Trophoblast cell (in vitro differentiated cells and primary cell): Measurements from ENCODE around the gene TACC3.

Experiments used
- DNase-seq, 2 donors: peaks; one replicate each; pipeline ENCODE4 v3.0.0-alpha.2; 2016
- H2AFZ ChIP-seq: 2 replicates; pipeline ENCODE4 v1.6.1; 2013; ENCODE audit warnings: low read length, moderate library complexity, mild to moderate bottlenecking; ENCODE audit not compliant: insufficient read depth, poor library complexity
- H2AK5ac ChIP-seq: 2 replicates; pipeline ENCODE4 v1.6.1; 2013; ENCODE audit warnings: mild to moderate bottlenecking, low read length
- H2BK120ac ChIP-seq: 2 replicates; pipeline ENCODE4 v1.6.1; 2013; ENCODE audit warnings: low read length, mild to moderate bottlenecking, moderate library complexity; ENCODE audit not compliant: insufficient read depth, poor library complexity
- H2BK12ac ChIP-seq: 2 replicates; pipeline ENCODE4 v1.6.1; 2013; ENCODE audit warnings: mild to moderate bottlenecking, low read length, moderate library complexity
- H2BK5ac ChIP-seq: 2 replicates; pipeline ENCODE4 v1.6.1; 2013; ENCODE audit warnings: low read length, low read depth, moderate library complexity, mild to moderate bottlenecking; ENCODE audit not compliant: poor library complexity
- H3K14ac ChIP-seq: 2 replicates; pipeline ENCODE4 v1.6.1; 2013; ENCODE audit warnings: mild to moderate bottlenecking, low read length
- H3K18ac ChIP-seq: 2 replicates; pipeline ENCODE4 v1.6.1; 2013; ENCODE audit warnings: mild to moderate bottlenecking, low read length
- H3K23ac ChIP-seq: 2 replicates; pipeline ENCODE4 v1.6.1; 2013; ENCODE audit warnings: low read length
- H3K27ac ChIP-seq: 2 replicates; pipeline ENCODE4 v1.5.1; 2013; ENCODE audit warnings: low read depth, mild to moderate bottlenecking, inconsistent platforms, low read length, moderate library complexity
- H3K27me3 ChIP-seq: 2 replicates; pipeline ENCODE4 v1.6.1; 2013; ENCODE audit warnings: inconsistent platforms, mild to moderate bottlenecking, low read length, moderate library complexity; ENCODE audit not compliant: insufficient read depth
- H3K36me3 ChIP-seq, 2 experiments: 1 replicate in 1 of 2; 2 replicates in 1 of 2; pipeline ENCODE4 v1.6.1; 2013; ENCODE audit warnings: low read length in 2 of 2, mild to moderate bottlenecking in 2 of 2, moderate library complexity in 1 of 2; ENCODE audit not compliant: insufficient read depth in 2 of 2, control insufficient read depth in 1 of 2
- H3K4ac ChIP-seq: 2 replicates; pipeline ENCODE4 v1.6.1; 2013; ENCODE audit warnings: low read depth, mild to moderate bottlenecking, low read length, moderate library complexity
- H3K4me1 ChIP-seq, 2 experiments: 1 replicate in 1 of 2; 2 replicates in 1 of 2; pipeline ENCODE4 v1.6.1; 2013; ENCODE audit warnings: low read length in 2 of 2, mild to moderate bottlenecking in 2 of 2, moderate library complexity in 1 of 2; ENCODE audit not compliant: insufficient read depth in 2 of 2, control insufficient read depth in 1 of 2
- H3K4me2 ChIP-seq: 2 replicates; pipeline ENCODE4 v1.6.1; 2013; ENCODE audit warnings: inconsistent platforms, mild to moderate bottlenecking, low read length, moderate library complexity
- H3K4me3 ChIP-seq: 2 replicates; pipeline ENCODE4 v1.5.1; 2013; ENCODE audit warnings: mild to moderate bottlenecking, low read depth, low read length, inconsistent platforms
- H3K79me1 ChIP-seq: one replicate; pipeline ENCODE4 v1.6.1; 2013; ENCODE audit warnings: low read length
- H3K79me2 ChIP-seq: 2 replicates; pipeline ENCODE4 v1.6.1; 2013; ENCODE audit warnings: low read length, mild to moderate bottlenecking; ENCODE audit not compliant: control insufficient read depth, insufficient read depth, poor library complexity
- H3K9ac ChIP-seq: 2 replicates; pipeline ENCODE4 v1.6.1; 2013; ENCODE audit warnings: mild to moderate bottlenecking, low read length
- H3K9me3 ChIP-seq: 2 replicates; pipeline ENCODE4 v1.6.1; 2013; ENCODE audit warnings: low read depth, mild to moderate bottlenecking, control low read depth, inconsistent platforms, low read length; ENCODE audit not compliant: insufficient read depth
- H4K12ac ChIP-seq: 2 replicates; pipeline ENCODE4 v1.6.1; 2013; ENCODE audit warnings: low read depth, mild to moderate bottlenecking, low read length, moderate library complexity
- H4K8ac ChIP-seq: 2 replicates; pipeline ENCODE4 v1.6.1; 2013; ENCODE audit warnings: low read depth, mild to moderate bottlenecking, low read length, moderate library complexity
- H4K91ac ChIP-seq: one replicate; pipeline ENCODE4 v1.6.1; 2013; ENCODE audit warnings: low read depth, mild to moderate bottlenecking, low read length, moderate library complexity
- WGBS: extraction: QIAGEN DNeasy Blood & Tissue Kit; methylation state at CpG from one replicate; pipeline ENCODE4 v1.1.7; 2013; ENCODE audit warnings: missing lambda C conversion rate; ENCODE audit not compliant: insufficient read length, insufficient coverage; ENCODE audit errors: extremely low coverage; 5-methylcytosine and 5-hydroxymethylcytosine counted together

The TACC3 gene

GRCh38 chr4:1763070-1763549 is 41.8 kb downstream of the TACC3 start:
- Histone ChIP-seq H2AK5ac (no peak overlapping the region), H2BK12ac (no peak overlapping the region), H4K12ac (no peak overlapping the region), H2AFZ (no peak overlapping the region), H4K91ac (no peak overlapping the region), H3K9ac (no peak overlapping the region), H3K27me3 (no peaks in the 10 kb centered on the region), H4K8ac (no peak overlapping the region), H3K9me3 (no peaks in the 10 kb centered on the region), H3K36me3 (no peaks in the 10 kb centered on the region), H3K27ac (no peak overlapping the region), H3K79me1 (no peaks in the 10 kb centered on the region), H3K14ac (no peak overlapping the region), H3K18ac (no peak overlapping the region), H2BK120ac (no peak overlapping the region), H3K23ac (no peak overlapping the region), H3K4me2 (no peak overlapping the region), H3K4ac (no peak overlapping the region), H3K79me2 (no peaks in the 10 kb centered on the region), H3K4me1 (peaks cover 9 to 10% of the 10 kb centered on the region in 2 experiments), H2BK5ac (no peak overlapping the region), H3K4me3 (no peak overlapping the region)
- no CpG with 5 or more reads among the region's 31 CpGs for WGBS
- peak in 1 of 2 donors; percentile 49 for DNase-seq

- Histone ChIP-seq H3K14ac (no peak overlapping the region), H3K27ac (no peak overlapping the region)
- no CpG with 5 or more reads among the region's 36 CpGs for WGBS
These were observed 42.3 kb downstream of the TACC3 start for GRCh38 chr4:1763550-1764080.

GRCh38 chr4:1764670-1765069 is 43.3 kb downstream of the TACC3 start:
- no CpG with 5 or more reads among the region's 9 CpGs for WGBS
- Histone ChIP-seq H3K14ac (no peak overlapping the region), H3K23ac (no peak overlapping the region), H4K12ac (no peak overlapping the region), H3K4me3 (no peak overlapping the region), H3K9ac (no peak overlapping the region), H3K27me3 (no peaks in the 10 kb centered on the region), H2AFZ (no peak overlapping the region), H2BK5ac (no peak overlapping the region), H2BK120ac (no peak overlapping the region), H3K79me2 (no peaks in the 10 kb centered on the region), H2BK12ac (no peak overlapping the region), H4K8ac (no peak overlapping the region), H3K18ac (no peak overlapping the region), H2AK5ac (no peak overlapping the region), H3K36me3 (no peaks in the 10 kb centered on the region), H3K9me3 (no peaks in the 10 kb centered on the region), H3K4ac (no peak overlapping the region), H3K4me2 (no peak overlapping the region), H3K79me1 (no peaks in the 10 kb centered on the region), H4K91ac (no peak overlapping the region), H3K4me1 (peaks cover 18 to 22% of the 10 kb centered on the region in 2 experiments), H3K27ac (no peak overlapping the region)
- DNase-seq, result no peak

More at GRCh38 chr4:1763550-1764080, 42.3 kb downstream of the TACC3 start:
- Histone ChIP-seq H2AFZ (no peak overlapping the region), H2BK12ac (no peak overlapping the region), H3K4ac (no peak overlapping the region), H3K4me2 (no peak overlapping the region), H4K91ac (no peak overlapping the region), H3K36me3 (no peaks in the 10 kb centered on the region), H3K18ac (no peak overlapping the region), H3K27me3 (no peaks in the 10 kb centered on the region), H3K4me1 (peaks cover 14 to 16% of the 10 kb centered on the region in 2 experiments), H4K8ac (no peak overlapping the region), H2BK5ac (no peak overlapping the region), H4K12ac (no peak overlapping the region), H3K4me3 (no peak overlapping the region), H2AK5ac (no peak overlapping the region), H3K79me2 (no peaks in the 10 kb centered on the region), H2BK120ac (no peak overlapping the region), H3K9me3 (no peaks in the 10 kb centered on the region), H3K23ac (no peak overlapping the region), H3K79me1 (no peaks in the 10 kb centered on the region), H3K9ac (no peak overlapping the region)
- peak in 1 of 2 donors; percentile 32 for DNase-seq

DNA sequence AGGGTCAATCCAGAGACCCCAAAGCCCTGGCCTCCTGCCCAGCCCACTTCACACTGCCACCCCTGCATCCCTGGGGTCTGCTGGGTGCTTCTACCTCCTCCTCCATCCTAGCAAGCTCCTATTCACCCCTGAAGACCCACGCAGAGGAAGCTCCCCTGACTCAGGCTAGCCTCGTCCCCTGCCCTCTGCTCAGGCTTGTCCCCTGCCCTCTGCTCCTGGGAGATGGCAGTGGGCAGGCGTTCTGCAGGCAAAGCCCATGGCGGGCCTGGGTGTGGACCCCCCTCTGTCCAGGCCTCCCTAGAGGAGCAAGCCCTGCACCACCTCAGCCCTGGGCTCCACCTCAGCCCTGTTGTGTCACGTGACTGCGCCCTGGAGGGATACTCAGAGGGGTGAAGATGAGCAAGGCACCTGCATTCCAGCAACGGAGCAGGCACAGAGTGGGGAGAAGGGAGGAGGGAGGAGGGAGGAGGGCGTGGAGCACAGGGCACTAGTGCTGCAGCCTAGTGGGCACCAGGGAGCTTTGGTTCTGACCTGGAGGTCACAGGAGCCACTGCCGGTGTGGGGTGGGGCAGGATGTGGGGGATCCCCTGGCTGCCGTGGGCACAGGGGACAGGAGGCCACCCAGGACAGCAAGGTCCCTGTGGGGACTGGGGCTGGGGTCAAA is 44.2 kb downstream of the TACC3 start:
- no peak overlapping the region for H3K9ac ChIP-seq
- no peak overlapping the region for H2BK12ac ChIP-seq
- no peak overlapping the region for H2BK120ac ChIP-seq
- H3K18ac ChIP-seq, result no peak overlapping the region
- no peak overlapping the region for H4K12ac ChIP-seq
- H3K4ac ChIP-seq, result no peak overlapping the region
- H3K4me1 ChIP-seq, result peaks cover 18 to 22% of the 10 kb centered on the region in 2 experiments
- no peaks in the 10 kb centered on the region for H3K79me1 ChIP-seq
- H3K27me3 ChIP-seq, result no peaks in the 10 kb centered on the region
- no peak overlapping the region for H3K27ac ChIP-seq
- no peak overlapping the region for H4K8ac ChIP-seq
- no peak overlapping the region for H2AFZ ChIP-seq
- no peaks in the 10 kb centered on the region for H3K36me3 ChIP-seq
- WGBS, result no CpG with 5 or more reads among the region's 10 CpGs
- H3K14ac ChIP-seq, result no peak overlapping the region
- no peaks in the 10 kb centered on the region for H3K79me2 ChIP-seq
- H3K23ac ChIP-seq, result no peak overlapping the region
- no peak for DNase-seq
- no peak overlapping the region for H3K4me3 ChIP-seq
- no peak overlapping the region for H2BK5ac ChIP-seq
- no peak overlapping the region for H3K4me2 ChIP-seq
- H2AK5ac ChIP-seq, result no peak overlapping the region
- H3K9me3 ChIP-seq, result no peaks in the 10 kb centered on the region
- H4K91ac ChIP-seq, result no peak overlapping the region
